HG03378 (cell line): ENCODE data around the gene NSG2.

Experiments
- ATAC-seq: cut with Tn5 transposase; IDR thresholded peaks from one replicate; pipeline ENCODE4 v1.9.1; 2021; ENCODE audit warnings: mild to moderate bottlenecking, moderate library complexity; ENCODE audit not compliant: unreplicated experiment

Gene NSG2

GRCh38 chr5:174058433-174059122 is 13.1 kb downstream of the NSG2 start:
- ATAC-seq: no peak

- ATAC-seq: no peak
Observed at GRCh38 chr5:174059247-174059646, 13.7 kb downstream of the NSG2 start.

GRCh38 chr5:174063082-174063756 is 17.7 kb downstream of the NSG2 start:
- no peak for ATAC-seq

- ATAC-seq: no peak
Observed at GRCh38 chr5:174064171-174064570, 18.7 kb downstream of the NSG2 start.

- no peak for ATAC-seq
Observed at GRCh38 chr5:174065528-174066197, 20.2 kb downstream of the NSG2 start.

GRCh38 chr5:174067499-174067898 is 22.0 kb downstream of the NSG2 start:
- ATAC-seq: no peak

GRCh38 chr5:174071484-174071883 is 26.0 kb downstream of the NSG2 start:
- no peak for ATAC-seq

- ATAC-seq: no peak
Observed at GRCh38 chr5:174073122-174073660, 27.7 kb downstream of the NSG2 start.

- ATAC-seq: no peak
Observed at GRCh38 chr5:174074369-174074768, 28.9 kb downstream of the NSG2 start.

- ATAC-seq: no peak
Observed at GRCh38 chr5:174078416-174078815, 32.9 kb downstream of the NSG2 start.

GRCh38 chr5:174082286-174082685 is 36.8 kb downstream of the NSG2 start:
- no peak for ATAC-seq

GRCh38 chr5:174083056-174083827 is 37.7 kb downstream of the NSG2 start:
- ATAC-seq: no peak

GRCh38 chr5:174084691-174085154 is 39.2 kb downstream of the NSG2 start:
- no peak for ATAC-seq

- no peak for ATAC-seq
Observed at GRCh38 chr5:174086751-174087150, 41.2 kb downstream of the NSG2 start.

- no peak for ATAC-seq
Observed at GRCh38 chr5:174087783-174088182, 42.3 kb downstream of the NSG2 start.

GRCh38 chr5:174090129-174090528 is 44.6 kb downstream of the NSG2 start:
- no peak for ATAC-seq

- no peak for ATAC-seq
Observed at GRCh38 chr5:174093123-174093522, 47.6 kb downstream of the NSG2 start.

- ATAC-seq: no peak
Observed at GRCh38 chr5:174094857-174095606, 49.5 kb downstream of the NSG2 start.

- ATAC-seq: no peak
Observed at GRCh38 chr5:174096619-174097018, 51.1 kb downstream of the NSG2 start.

GRCh38 chr5:174097486-174098185 is 52.1 kb downstream of the NSG2 start:
- no peak for ATAC-seq
